IPS-15b (cell line): ENCODE measurements around the gene RDM1.

Source experiments
- H3K27me3 ChIP-seq: one replicate; pipeline ENCODE4 v1.6.1; 2013; ENCODE audit warnings: low read length; ENCODE audit not compliant: control insufficient read depth, insufficient read depth
- H3K36me3 ChIP-seq: one replicate; pipeline ENCODE4 v1.6.1; 2013; ENCODE audit warnings: low read length; ENCODE audit not compliant: control insufficient read depth, insufficient read depth
- H3K4me1 ChIP-seq: one replicate; pipeline ENCODE4 v1.6.1; 2013; ENCODE audit warnings: mild to moderate bottlenecking, low read length; ENCODE audit not compliant: control insufficient read depth, insufficient read depth
- H3K4me3 ChIP-seq: one replicate; pipeline ENCODE4 v1.5.1; 2013; ENCODE audit warnings: low read depth, low read length
- H3K9ac ChIP-seq: one replicate; pipeline ENCODE4 v1.6.1; 2013; ENCODE audit warnings: low read depth, mild to moderate bottlenecking, low read length
- H3K9me3 ChIP-seq: one replicate; pipeline ENCODE4 v1.6.1; 2013; ENCODE audit warnings: mild to moderate bottlenecking, low read length; ENCODE audit not compliant: control insufficient read depth, insufficient read depth

Gene RDM1

GRCh38 chr17:35875800-35876139 is 54.8 kb downstream of the RDM1 start:
- Histone ChIP-seq H3K36me3 (no peaks in the 10 kb centered on the region), H3K27me3 (no peaks in the 10 kb centered on the region), H3K4me1 (no peaks in the 10 kb centered on the region), H3K9ac (no peak overlapping the region), H3K9me3 (no peaks in the 10 kb centered on the region), H3K4me3 (no peak overlapping the region)

- no peak overlapping the region for H3K4me3 ChIP-seq
- H3K9ac ChIP-seq = no peak overlapping the region
- H3K27me3 ChIP-seq = no peaks in the 10 kb centered on the region
- no peaks in the 10 kb centered on the region for H3K36me3 ChIP-seq
- H3K4me1 ChIP-seq = no peaks in the 10 kb centered on the region
- no peaks in the 10 kb centered on the region for H3K9me3 ChIP-seq
Observed at GRCh38 chr17:35875072-35875799, 55.3 kb downstream of the RDM1 start.

GRCh38 chr17:35872196-35872980 is 58.2 kb downstream of the RDM1 start:
- H3K9ac ChIP-seq = no peak overlapping the region
- no peaks in the 10 kb centered on the region for H3K9me3 ChIP-seq
- H3K36me3 ChIP-seq = no peaks in the 10 kb centered on the region
- no peaks in the 10 kb centered on the region for H3K4me1 ChIP-seq
- no peaks in the 10 kb centered on the region for H3K27me3 ChIP-seq
- H3K4me3 ChIP-seq = no peak overlapping the region

GRCh38 chr17:35870906-35871819 is 59.4 kb downstream of the RDM1 start:
- Histone ChIP-seq H3K4me1 (no peaks in the 10 kb centered on the region), H3K9ac (no peak overlapping the region), H3K9me3 (no peaks in the 10 kb centered on the region), H3K4me3 (no peak overlapping the region), H3K36me3 (no peaks in the 10 kb centered on the region), H3K27me3 (no peaks in the 10 kb centered on the region)

GRCh38 chr17:35868737-35869136 is 61.8 kb downstream of the RDM1 start, which contains the start of gene HEATR9:
Gene HEATR9, minus strand, starts transcription at chr17:35868891. Its CDS starts 149 bp downstream, at chr17:35868742.
- Histone ChIP-seq H3K4me3 (no peak within 1 kb of the TSS), H3K27me3 (no peaks in the 10 kb centered on the region), H3K9me3 (no peaks in the 10 kb centered on the region), H3K9ac (no peak within 1 kb of the TSS), H3K36me3 (no peaks in the 10 kb centered on the region), H3K4me1 (no peaks in the 10 kb centered on the region)
